ENCODE results near the gene TRPM3.

- TF ChIP-seq SP2 (IDR thresholded peaks at IDR 0.05; ENCODE audit: low read length) (no peak), EZH2 (IDR thresholded peaks at IDR 0.05; ENCODE audit: low read depth, low read length, severe bottlenecking) (no peak), RAD21 (IDR thresholded peaks at IDR 0.05 in 1 of 2, conservative IDR thresholded peaks at IDR 0.05 in 1 of 2; ENCODE audit: low read depth in 2 of 2, low read length in 2 of 2) (no peak), CTCF (IDR thresholded peaks at IDR 0.05; ENCODE audit: control extremely low read depth in 1 of 3, insufficient read depth in 1 of 3, low read depth in 1 of 3, low read length in 3 of 3) (no peak), SIN3A (conservative IDR thresholded peaks at IDR 0.05 in 1 of 2, IDR thresholded peaks at IDR 0.05 in 1 of 2; ENCODE audit: low read depth in 1 of 2, low read length in 2 of 2) (no peak), CEBPB (IDR thresholded peaks at IDR 0.05; ENCODE audit: low read depth, low read length) (no peak), RFX5 (IDR thresholded peaks at IDR 0.05; ENCODE audit: borderline replicate concordance, low read depth, low read length) (no peak)
Measured at GRCh38 chr9:70994582-70994981, 126.8 kb downstream of the TRPM3 start.

Data from H1 (cell line).